ENCODE results near the gene COL5A2. TPM values are rescaled to one million over a fixed set of nuclear protein-coding genes. Genes with fewer than 3 reads are reported as not detected.

Gene COL5A2
- total and polyA plus RNA-seq, 9 of the 15 experiments (the other 6 are each of a cell fraction or from before 2014, with no cell fraction given), result 0.01 to 0.54 (median 0.19) TPM

DNA sequence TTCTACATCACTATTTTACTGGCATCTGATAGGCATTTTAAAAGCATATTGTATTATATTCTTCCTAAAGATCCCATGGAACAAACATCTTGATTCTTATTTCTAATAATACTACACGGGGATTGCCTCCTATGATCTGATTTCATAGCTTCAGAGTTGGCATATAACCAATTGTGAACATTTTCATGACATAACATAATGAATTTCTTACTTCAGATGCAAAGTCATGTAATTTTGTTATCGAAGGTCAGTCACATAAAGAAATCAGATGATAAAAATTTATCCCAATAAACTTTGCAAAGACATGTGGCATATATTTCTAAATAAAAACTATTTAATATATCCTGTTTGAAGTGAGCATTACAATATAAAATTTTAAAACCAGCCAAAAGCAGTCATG, 93.3 kb downstream of the COL5A2 start (continued):
- TF ChIP-seq, protein P1, sequence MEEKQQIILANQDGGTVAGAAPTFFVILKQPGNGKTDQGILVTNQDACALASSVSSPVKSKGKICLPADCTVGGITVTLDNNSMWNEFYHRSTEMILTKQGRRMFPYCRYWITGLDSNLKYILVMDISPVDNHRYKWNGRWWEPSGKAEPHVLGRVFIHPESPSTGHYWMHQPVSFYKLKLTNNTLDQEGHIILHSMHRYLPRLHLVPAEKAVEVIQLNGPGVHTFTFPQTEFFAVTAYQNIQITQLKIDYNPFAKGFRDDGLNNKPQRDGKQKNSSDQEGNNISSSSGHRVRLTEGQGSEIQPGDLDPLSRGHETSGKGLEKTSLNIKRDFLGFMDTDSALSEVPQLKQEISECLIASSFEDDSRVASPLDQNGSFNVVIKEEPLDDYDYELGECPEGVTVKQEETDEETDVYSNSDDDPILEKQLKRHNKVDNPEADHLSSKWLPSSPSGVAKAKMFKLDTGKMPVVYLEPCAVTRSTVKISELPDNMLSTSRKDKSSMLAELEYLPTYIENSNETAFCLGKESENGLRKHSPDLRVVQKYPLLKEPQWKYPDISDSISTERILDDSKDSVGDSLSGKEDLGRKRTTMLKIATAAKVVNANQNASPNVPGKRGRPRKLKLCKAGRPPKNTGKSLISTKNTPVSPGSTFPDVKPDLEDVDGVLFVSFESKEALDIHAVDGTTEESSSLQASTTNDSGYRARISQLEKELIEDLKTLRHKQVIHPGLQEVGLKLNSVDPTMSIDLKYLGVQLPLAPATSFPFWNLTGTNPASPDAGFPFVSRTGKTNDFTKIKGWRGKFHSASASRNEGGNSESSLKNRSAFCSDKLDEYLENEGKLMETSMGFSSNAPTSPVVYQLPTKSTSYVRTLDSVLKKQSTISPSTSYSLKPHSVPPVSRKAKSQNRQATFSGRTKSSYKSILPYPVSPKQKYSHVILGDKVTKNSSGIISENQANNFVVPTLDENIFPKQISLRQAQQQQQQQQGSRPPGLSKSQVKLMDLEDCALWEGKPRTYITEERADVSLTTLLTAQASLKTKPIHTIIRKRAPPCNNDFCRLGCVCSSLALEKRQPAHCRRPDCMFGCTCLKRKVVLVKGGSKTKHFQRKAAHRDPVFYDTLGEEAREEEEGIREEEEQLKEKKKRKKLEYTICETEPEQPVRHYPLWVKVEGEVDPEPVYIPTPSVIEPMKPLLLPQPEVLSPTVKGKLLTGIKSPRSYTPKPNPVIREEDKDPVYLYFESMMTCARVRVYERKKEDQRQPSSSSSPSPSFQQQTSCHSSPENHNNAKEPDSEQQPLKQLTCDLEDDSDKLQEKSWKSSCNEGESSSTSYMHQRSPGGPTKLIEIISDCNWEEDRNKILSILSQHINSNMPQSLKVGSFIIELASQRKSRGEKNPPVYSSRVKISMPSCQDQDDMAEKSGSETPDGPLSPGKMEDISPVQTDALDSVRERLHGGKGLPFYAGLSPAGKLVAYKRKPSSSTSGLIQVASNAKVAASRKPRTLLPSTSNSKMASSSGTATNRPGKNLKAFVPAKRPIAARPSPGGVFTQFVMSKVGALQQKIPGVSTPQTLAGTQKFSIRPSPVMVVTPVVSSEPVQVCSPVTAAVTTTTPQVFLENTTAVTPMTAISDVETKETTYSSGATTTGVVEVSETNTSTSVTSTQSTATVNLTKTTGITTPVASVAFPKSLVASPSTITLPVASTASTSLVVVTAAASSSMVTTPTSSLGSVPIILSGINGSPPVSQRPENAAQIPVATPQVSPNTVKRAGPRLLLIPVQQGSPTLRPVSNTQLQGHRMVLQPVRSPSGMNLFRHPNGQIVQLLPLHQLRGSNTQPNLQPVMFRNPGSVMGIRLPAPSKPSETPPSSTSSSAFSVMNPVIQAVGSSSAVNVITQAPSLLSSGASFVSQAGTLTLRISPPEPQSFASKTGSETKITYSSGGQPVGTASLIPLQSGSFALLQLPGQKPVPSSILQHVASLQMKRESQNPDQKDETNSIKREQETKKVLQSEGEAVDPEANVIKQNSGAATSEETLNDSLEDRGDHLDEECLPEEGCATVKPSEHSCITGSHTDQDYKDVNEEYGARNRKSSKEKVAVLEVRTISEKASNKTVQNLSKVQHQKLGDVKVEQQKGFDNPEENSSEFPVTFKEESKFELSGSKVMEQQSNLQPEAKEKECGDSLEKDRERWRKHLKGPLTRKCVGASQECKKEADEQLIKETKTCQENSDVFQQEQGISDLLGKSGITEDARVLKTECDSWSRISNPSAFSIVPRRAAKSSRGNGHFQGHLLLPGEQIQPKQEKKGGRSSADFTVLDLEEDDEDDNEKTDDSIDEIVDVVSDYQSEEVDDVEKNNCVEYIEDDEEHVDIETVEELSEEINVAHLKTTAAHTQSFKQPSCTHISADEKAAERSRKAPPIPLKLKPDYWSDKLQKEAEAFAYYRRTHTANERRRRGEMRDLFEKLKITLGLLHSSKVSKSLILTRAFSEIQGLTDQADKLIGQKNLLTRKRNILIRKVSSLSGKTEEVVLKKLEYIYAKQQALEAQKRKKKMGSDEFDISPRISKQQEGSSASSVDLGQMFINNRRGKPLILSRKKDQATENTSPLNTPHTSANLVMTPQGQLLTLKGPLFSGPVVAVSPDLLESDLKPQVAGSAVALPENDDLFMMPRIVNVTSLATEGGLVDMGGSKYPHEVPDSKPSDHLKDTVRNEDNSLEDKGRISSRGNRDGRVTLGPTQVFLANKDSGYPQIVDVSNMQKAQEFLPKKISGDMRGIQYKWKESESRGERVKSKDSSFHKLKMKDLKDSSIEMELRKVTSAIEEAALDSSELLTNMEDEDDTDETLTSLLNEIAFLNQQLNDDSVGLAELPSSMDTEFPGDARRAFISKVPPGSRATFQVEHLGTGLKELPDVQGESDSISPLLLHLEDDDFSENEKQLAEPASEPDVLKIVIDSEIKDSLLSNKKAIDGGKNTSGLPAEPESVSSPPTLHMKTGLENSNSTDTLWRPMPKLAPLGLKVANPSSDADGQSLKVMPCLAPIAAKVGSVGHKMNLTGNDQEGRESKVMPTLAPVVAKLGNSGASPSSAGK (IDR thresholded peaks at IDR 0.05), result no peak
- no peak for TF ChIP-seq C11orf30 (IDR thresholded peaks at IDR 0.05; ENCODE audit: low read depth)
- TF ChIP-seq, protein P2, sequence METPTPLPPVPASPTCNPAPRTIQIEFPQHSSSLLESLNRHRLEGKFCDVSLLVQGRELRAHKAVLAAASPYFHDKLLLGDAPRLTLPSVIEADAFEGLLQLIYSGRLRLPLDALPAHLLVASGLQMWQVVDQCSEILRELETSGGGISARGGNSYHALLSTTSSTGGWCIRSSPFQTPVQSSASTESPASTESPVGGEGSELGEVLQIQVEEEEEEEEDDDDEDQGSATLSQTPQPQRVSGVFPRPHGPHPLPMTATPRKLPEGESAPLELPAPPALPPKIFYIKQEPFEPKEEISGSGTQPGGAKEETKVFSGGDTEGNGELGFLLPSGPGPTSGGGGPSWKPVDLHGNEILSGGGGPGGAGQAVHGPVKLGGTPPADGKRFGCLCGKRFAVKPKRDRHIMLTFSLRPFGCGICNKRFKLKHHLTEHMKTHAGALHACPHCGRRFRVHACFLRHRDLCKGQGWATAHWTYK (CRISPR knock-in tag; IDR thresholded peaks at IDR 0.05), result no peak
- TF ChIP-seq, protein P3, sequence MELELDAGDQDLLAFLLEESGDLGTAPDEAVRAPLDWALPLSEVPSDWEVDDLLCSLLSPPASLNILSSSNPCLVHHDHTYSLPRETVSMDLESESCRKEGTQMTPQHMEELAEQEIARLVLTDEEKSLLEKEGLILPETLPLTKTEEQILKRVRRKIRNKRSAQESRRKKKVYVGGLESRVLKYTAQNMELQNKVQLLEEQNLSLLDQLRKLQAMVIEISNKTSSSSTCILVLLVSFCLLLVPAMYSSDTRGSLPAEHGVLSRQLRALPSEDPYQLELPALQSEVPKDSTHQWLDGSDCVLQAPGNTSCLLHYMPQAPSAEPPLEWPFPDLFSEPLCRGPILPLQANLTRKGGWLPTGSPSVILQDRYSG (tag; conservative IDR thresholded peaks at IDR 0.05; ENCODE audit: low read depth), result no peak
- TF ChIP-seq, protein P4, sequence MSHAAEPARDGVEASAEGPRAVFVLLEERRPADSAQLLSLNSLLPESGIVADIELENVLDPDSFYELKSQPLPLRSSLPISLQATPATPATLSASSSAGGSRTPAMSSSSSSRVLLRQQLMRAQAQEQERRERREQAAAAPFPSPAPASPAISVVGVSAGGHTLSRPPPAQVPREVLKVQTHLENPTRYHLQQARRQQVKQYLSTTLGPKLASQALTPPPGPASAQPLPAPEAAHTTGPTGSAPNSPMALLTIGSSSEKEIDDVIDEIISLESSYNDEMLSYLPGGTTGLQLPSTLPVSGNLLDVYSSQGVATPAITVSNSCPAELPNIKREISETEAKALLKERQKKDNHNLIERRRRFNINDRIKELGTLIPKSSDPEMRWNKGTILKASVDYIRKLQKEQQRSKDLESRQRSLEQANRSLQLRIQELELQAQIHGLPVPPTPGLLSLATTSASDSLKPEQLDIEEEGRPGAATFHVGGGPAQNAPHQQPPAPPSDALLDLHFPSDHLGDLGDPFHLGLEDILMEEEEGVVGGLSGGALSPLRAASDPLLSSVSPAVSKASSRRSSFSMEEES (CRISPR knock-in tag; IDR thresholded peaks at IDR 0.05), result no peak
- TF ChIP-seq, protein P5, sequence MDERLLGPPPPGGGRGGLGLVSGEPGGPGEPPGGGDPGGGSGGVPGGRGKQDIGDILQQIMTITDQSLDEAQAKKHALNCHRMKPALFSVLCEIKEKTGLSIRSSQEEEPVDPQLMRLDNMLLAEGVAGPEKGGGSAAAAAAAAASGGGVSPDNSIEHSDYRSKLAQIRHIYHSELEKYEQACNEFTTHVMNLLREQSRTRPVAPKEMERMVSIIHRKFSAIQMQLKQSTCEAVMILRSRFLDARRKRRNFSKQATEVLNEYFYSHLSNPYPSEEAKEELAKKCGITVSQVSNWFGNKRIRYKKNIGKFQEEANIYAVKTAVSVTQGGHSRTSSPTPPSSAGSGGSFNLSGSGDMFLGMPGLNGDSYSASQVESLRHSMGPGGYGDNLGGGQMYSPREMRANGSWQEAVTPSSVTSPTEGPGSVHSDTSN (CRISPR knock-in tag; IDR thresholded peaks at IDR 0.05; ENCODE audit: low read depth), result no peak
- TF ChIP-seq, protein P5 (tag; conservative IDR thresholded peaks at IDR 0.05; ENCODE audit: low read depth), result no peak
